ENCODE data around the gene KRTAP19-6.

- TF ChIP-seq POLR2A (IDR thresholded peaks at IDR 0.05), result no peak
- no peak for TF ChIP-seq CTCF (IDR thresholded peaks at IDR 0.05 in 8 of 11, conservative IDR thresholded peaks at IDR 0.05 in 3 of 11)
Measured at GRCh38 chr21:30502041-30502440, 39.6 kb downstream of the KRTAP19-6 start, which contains the start of gene KRTAP19-5.

All from spleen (tissue), 7 donors.